Natural killer cell treated with Interleukin-12 subunit alpha and Interleukin-12 subunit beta and Interleukin-15 and Interleukin-18, amount 100 ng/mL, for 72 hours (primary cell): Measurements from ENCODE around the gene KCNJ18. TPM values are rescaled to one million over a fixed set of nuclear protein-coding genes. Genes with fewer than 3 reads are reported as not detected.
A peak's percentile ranks its signal among the peaks of the same experiment; 100 is the strongest.
"Not testable (repeated sequence)": the region's sequence is repeated elsewhere in the genome, so short reads cannot be mapped to it uniquely, and the experiment has no call there.

Experiments used
- ATAC-seq, 2 donors: fragments of 150-1000 bp; cut with Tn5 transposase in 1 of 2; sonication (Bioruptor Pico), chemical (Tn5 transposase) in 1 of 2; 2 replicates each; pipeline ENCODE4 v1.10.0; 2021
- DNase-seq: peaks from one replicate; pipeline ENCODE4 v3.0.0; 2022; ENCODE audit warnings: low spot score
- H3K27ac Mint-ChIP-seq, 2 donors: 1 replicate in 1 of 2; 2 replicates in 1 of 2; pipeline ENCODE4 v1.8.0; 2022; ENCODE audit warnings: mixed read lengths in 2 of 2, mild to moderate bottlenecking in 1 of 2, moderate library complexity in 1 of 2
- H3K27me3 Mint-ChIP-seq, 2 donors: 1 replicate in 1 of 2; 2 replicates in 1 of 2; pipeline ENCODE4 v1.8.0; 2022; ENCODE audit warnings: mixed read lengths in 2 of 2
- H3K36me3 Mint-ChIP-seq: one replicate; pipeline ENCODE4 v1.8.0; 2022; ENCODE audit warnings: mixed read lengths
- H3K4me1 Mint-ChIP-seq, 2 donors: 1 replicate in 1 of 2; 2 replicates in 1 of 2; pipeline ENCODE4 v1.8.0; 2022; ENCODE audit warnings: low read depth in 2 of 2, mixed read lengths in 2 of 2, mild to moderate bottlenecking in 1 of 2
- H3K4me3 Mint-ChIP-seq: one replicate; pipeline ENCODE4 v1.8.0; 2022; ENCODE audit warnings: mixed read lengths
- H3K9me3 Mint-ChIP-seq: 2 replicates; pipeline ENCODE4 v1.8.0; 2022; ENCODE audit warnings: mixed read lengths
- total RNA-seq, 2 donors: library from RNA; stranded (reverse); gene quantifications; one replicate each; pipeline ENCODE4 v1.2.3, GENCODE V29; 2022

KCNJ18 gene
- total RNA-seq, 2 donors from 2014 or later: not detected

GRCh38 chr17:21724216-21725006, 32.1 kb downstream of the KCNJ18 start:
- DNase-seq, H3K36me3 Mint-ChIP-seq, H3K27ac Mint-ChIP-seq, H3K9me3 Mint-ChIP-seq, H3K27me3 Mint-ChIP-seq, H3K4me3 Mint-ChIP-seq, H3K4me1 Mint-ChIP-seq: not testable (repeated sequence)
- peak in 1 of 2 donors; percentile 60 for ATAC-seq

- not testable (repeated sequence) for DNase-seq, H3K9me3 Mint-ChIP-seq
- ATAC-seq: peak; percentile 7 to 46
Measured at GRCh38 chr17:21731076-21731475, 38.8 kb downstream of the KCNJ18 start.

GRCh38 chr17:21733931-21734330, 41.6 kb downstream of the KCNJ18 start:
- H3K4me1 Mint-ChIP-seq, H3K4me3 Mint-ChIP-seq, H3K36me3 Mint-ChIP-seq, H3K27me3 Mint-ChIP-seq, H3K27ac Mint-ChIP-seq, H3K9me3 Mint-ChIP-seq: not testable (repeated sequence)
- ATAC-seq (peak; percentile 15 to 41), DNase-seq (peak; percentile 25)

More at GRCh38 chr17:21731076-21731475, 38.8 kb downstream of the KCNJ18 start:
- not testable (repeated sequence) for H3K4me1 Mint-ChIP-seq, H3K36me3 Mint-ChIP-seq, H3K4me3 Mint-ChIP-seq, H3K27ac Mint-ChIP-seq, H3K27me3 Mint-ChIP-seq

GRCh38 chr17:21735814-21736213, 43.5 kb downstream of the KCNJ18 start:
- H3K27ac Mint-ChIP-seq, H3K36me3 Mint-ChIP-seq, H3K4me1 Mint-ChIP-seq, DNase-seq, H3K4me3 Mint-ChIP-seq, H3K9me3 Mint-ChIP-seq, ATAC-seq, H3K27me3 Mint-ChIP-seq: not testable (repeated sequence)

GRCh38 chr17:21737015-21737580, 44.8 kb downstream of the KCNJ18 start:
- not testable (repeated sequence) for H3K9me3 Mint-ChIP-seq, H3K4me1 Mint-ChIP-seq, H3K4me3 Mint-ChIP-seq, H3K36me3 Mint-ChIP-seq, DNase-seq, H3K27me3 Mint-ChIP-seq, H3K27ac Mint-ChIP-seq
- peak in 1 of 2 donors; percentile 38 for ATAC-seq

GRCh38 chr17:21738241-21738640, 45.9 kb downstream of the KCNJ18 start:
- not testable (repeated sequence) for H3K36me3 Mint-ChIP-seq, DNase-seq, H3K4me3 Mint-ChIP-seq, H3K27ac Mint-ChIP-seq, H3K4me1 Mint-ChIP-seq, H3K9me3 Mint-ChIP-seq, H3K27me3 Mint-ChIP-seq
- peak in 1 of 2 donors; percentile 3 for ATAC-seq

GRCh38 chr17:21738877-21739474, 46.7 kb downstream of the KCNJ18 start:
- H3K4me3 Mint-ChIP-seq, H3K27me3 Mint-ChIP-seq, H3K27ac Mint-ChIP-seq: not testable (repeated sequence)

GRCh38 chr17:21739485-21739884, 47.2 kb downstream of the KCNJ18 start:
- not testable (repeated sequence) for H3K27me3 Mint-ChIP-seq, ATAC-seq, H3K4me3 Mint-ChIP-seq, H3K27ac Mint-ChIP-seq, H3K4me1 Mint-ChIP-seq, H3K9me3 Mint-ChIP-seq, DNase-seq, H3K36me3 Mint-ChIP-seq

More at GRCh38 chr17:21738877-21739474, 46.7 kb downstream of the KCNJ18 start:
- DNase-seq, H3K4me1 Mint-ChIP-seq, ATAC-seq, H3K36me3 Mint-ChIP-seq, H3K9me3 Mint-ChIP-seq: not testable (repeated sequence)

- DNase-seq, H3K4me3 Mint-ChIP-seq, H3K27ac Mint-ChIP-seq, H3K9me3 Mint-ChIP-seq, H3K27me3 Mint-ChIP-seq, H3K4me1 Mint-ChIP-seq, ATAC-seq, H3K36me3 Mint-ChIP-seq: not testable (repeated sequence)
Measured at GRCh38 chr17:21740836-21741235, 48.5 kb downstream of the KCNJ18 start.

- H3K27ac Mint-ChIP-seq, H3K36me3 Mint-ChIP-seq, H3K4me1 Mint-ChIP-seq, H3K27me3 Mint-ChIP-seq, DNase-seq, H3K4me3 Mint-ChIP-seq, H3K9me3 Mint-ChIP-seq, ATAC-seq: not testable (repeated sequence)
Measured at GRCh38 chr17:21741520-21741919, 49.2 kb downstream of the KCNJ18 start.

- no peak overlapping the region for H3K27ac Mint-ChIP-seq
- DNase-seq (no peak), ATAC-seq (no peak)
- H3K27me3 Mint-ChIP-seq: no peaks in the 10 kb centered on the region
- H3K36me3 Mint-ChIP-seq: no peaks in the 10 kb centered on the region
- H3K4me1 Mint-ChIP-seq: peaks cover 3 to 4% of the 10 kb centered on the region in 2 donors
- no peak overlapping the region for H3K4me3 Mint-ChIP-seq
- H3K9me3 Mint-ChIP-seq: no peaks in the 10 kb centered on the region
Measured at GRCh38 chr17:21742326-21742725, 50.0 kb downstream of the KCNJ18 start.

GRCh38 chr17:21744151-21744550, 51.8 kb downstream of the KCNJ18 start:
- not testable (repeated sequence) for H3K36me3 Mint-ChIP-seq, H3K4me1 Mint-ChIP-seq, ATAC-seq, H3K9me3 Mint-ChIP-seq, H3K27ac Mint-ChIP-seq, H3K4me3 Mint-ChIP-seq, DNase-seq, H3K27me3 Mint-ChIP-seq

GRCh38 chr17:21744621-21745020, 52.3 kb downstream of the KCNJ18 start:
- H3K9me3 Mint-ChIP-seq, H3K4me1 Mint-ChIP-seq, ATAC-seq, H3K4me3 Mint-ChIP-seq, H3K27me3 Mint-ChIP-seq, H3K27ac Mint-ChIP-seq, DNase-seq, H3K36me3 Mint-ChIP-seq: not testable (repeated sequence)

- H3K27me3 Mint-ChIP-seq, DNase-seq, H3K27ac Mint-ChIP-seq, H3K36me3 Mint-ChIP-seq, H3K4me3 Mint-ChIP-seq, H3K9me3 Mint-ChIP-seq, H3K4me1 Mint-ChIP-seq: not testable (repeated sequence)
- ATAC-seq: peak in 1 of 2 donors; percentile 34
Measured at GRCh38 chr17:21745385-21746054, 53.2 kb downstream of the KCNJ18 start.
